GM19238 (cell line): ENCODE results near the gene WDR45.
A peak's percentile ranks its signal among the peaks of the same experiment; 100 is the strongest.
"Not testable (repeated sequence)": the region's sequence is repeated elsewhere in the genome, so short reads cannot be mapped to it uniquely, and the experiment has no call there.

Experiments
- DNase-seq: peaks from one replicate; pipeline ENCODE4 v3.0.0; 2011; ENCODE audit warnings: low spot score; ENCODE audit not compliant: insufficient read length

Gene WDR45

GRCh38 chrX:49079489-49080428 lies at the start of gene WDR45:
TSS of gene WDR45 (minus strand) at chrX:49079887. CDS start at chrX:49078095, 1,792 bp downstream.
- DNase-seq: peak; percentile 74

- DNase-seq: no peak
Measured at GRCh38 chrX:49129427-49129826, 49.7 kb upstream of the WDR45 start.

GRCh38 chrX:49127742-49128258 lies 48.1 kb upstream of the WDR45 start:
- DNase-seq: not testable (repeated sequence)

- no peak for DNase-seq
Measured at GRCh38 chrX:49122499-49122898, 42.8 kb upstream of the WDR45 start.

- no peak for DNase-seq
Measured at GRCh38 chrX:49120091-49120490, 40.4 kb upstream of the WDR45 start.

- no peak for DNase-seq
Measured at GRCh38 chrX:49117581-49117980, 37.9 kb upstream of the WDR45 start.

GRCh38 chrX:49116716-49117115 lies 37.0 kb upstream of the WDR45 start:
- DNase-seq: no peak

GRCh38 chrX:49116076-49116475 lies 36.4 kb upstream of the WDR45 start:
- DNase-seq: no peak

GRCh38 chrX:49111791-49112190 lies 32.1 kb upstream of the WDR45 start:
- no peak for DNase-seq

- no peak for DNase-seq
Measured at GRCh38 chrX:49110417-49110816, 30.7 kb upstream of the WDR45 start.

GRCh38 chrX:49108641-49109040 lies 29.0 kb upstream of the WDR45 start:
- no peak for DNase-seq

GRCh38 chrX:49106930-49107329 lies 27.2 kb upstream of the WDR45 start:
- no peak for DNase-seq

GRCh38 chrX:49106296-49106695 lies 26.6 kb upstream of the WDR45 start:
- DNase-seq: no peak

- no peak for DNase-seq
Measured at GRCh38 chrX:49103637-49104036, 23.9 kb upstream of the WDR45 start.

GRCh38 chrX:49102190-49102589 lies 22.5 kb upstream of the WDR45 start:
- no peak for DNase-seq

GRCh38 chrX:49101629-49101984 lies 21.9 kb upstream of the WDR45 start:
- DNase-seq: no peak

GRCh38 chrX:49100704-49101628 lies 21.3 kb upstream of the WDR45 start:
- DNase-seq: peak; percentile 93

- no peak for DNase-seq
Measured at GRCh38 chrX:49096419-49096818, 16.7 kb upstream of the WDR45 start.

GRCh38 chrX:49089553-49089952 lies 9.9 kb upstream of the WDR45 start:
- DNase-seq: no peak

- no peak for DNase-seq
Measured at GRCh38 chrX:49082271-49082871, 2.7 kb upstream of the WDR45 start.

GRCh38 chrX:49077941-49078340 lies 1.7 kb downstream of the WDR45 start:
- no peak for DNase-seq
